Right kidney (tissue), 9 donors: ENCODE results near the gene ITGB8.
"Not testable (repeated sequence)": the region's sequence is repeated elsewhere in the genome, so short reads cannot be mapped to it uniquely, and the experiment has no call there.

Source experiments
- DNase-seq: peaks from one replicate; pipeline ENCODE4 v3.0.0-alpha.2; 2016
- long read RNA-seq, 8 donors: transcript quantifications; one replicate each; lab custom pipeline, GENCODE V29; 2026

Gene ITGB8
- long read RNA-seq, donor 1 = 0 reads
- long read RNA-seq, donor 2 = 0 reads
- long read RNA-seq, donor 3, full-length matches to known transcripts = 2 of 13 reads
- long read RNA-seq, donor 3, partial matches to known transcripts = 6 of 13 reads
- long read RNA-seq, donor 3, other reads (novel, unspliced or antisense) = 5 of 13 reads
- long read RNA-seq, donor 4, full-length matches to known transcripts = 5 of 5 reads
- long read RNA-seq, donor 4, partial matches to known transcripts = 0 of 5 reads
- long read RNA-seq, donor 4, other reads (novel, unspliced or antisense) = 0 of 5 reads
- long read RNA-seq, donor 5, full-length matches to known transcripts = 1 of 1 reads
- long read RNA-seq, donor 5, partial matches to known transcripts = 0 of 1 reads
- long read RNA-seq, donor 5, other reads (novel, unspliced or antisense) = 0 of 1 reads
- long read RNA-seq, donor 6, full-length matches to known transcripts = 1 of 1 reads
- long read RNA-seq, donor 6, partial matches to known transcripts = 0 of 1 reads
- long read RNA-seq, donor 6, other reads (novel, unspliced or antisense) = 0 of 1 reads
- long read RNA-seq, donor 7, full-length matches to known transcripts = 3 of 3 reads
- long read RNA-seq, donor 7, partial matches to known transcripts = 0 of 3 reads
- long read RNA-seq, donor 7, other reads (novel, unspliced or antisense) = 0 of 3 reads
- long read RNA-seq, donor 8 = 0 reads

DNA sequence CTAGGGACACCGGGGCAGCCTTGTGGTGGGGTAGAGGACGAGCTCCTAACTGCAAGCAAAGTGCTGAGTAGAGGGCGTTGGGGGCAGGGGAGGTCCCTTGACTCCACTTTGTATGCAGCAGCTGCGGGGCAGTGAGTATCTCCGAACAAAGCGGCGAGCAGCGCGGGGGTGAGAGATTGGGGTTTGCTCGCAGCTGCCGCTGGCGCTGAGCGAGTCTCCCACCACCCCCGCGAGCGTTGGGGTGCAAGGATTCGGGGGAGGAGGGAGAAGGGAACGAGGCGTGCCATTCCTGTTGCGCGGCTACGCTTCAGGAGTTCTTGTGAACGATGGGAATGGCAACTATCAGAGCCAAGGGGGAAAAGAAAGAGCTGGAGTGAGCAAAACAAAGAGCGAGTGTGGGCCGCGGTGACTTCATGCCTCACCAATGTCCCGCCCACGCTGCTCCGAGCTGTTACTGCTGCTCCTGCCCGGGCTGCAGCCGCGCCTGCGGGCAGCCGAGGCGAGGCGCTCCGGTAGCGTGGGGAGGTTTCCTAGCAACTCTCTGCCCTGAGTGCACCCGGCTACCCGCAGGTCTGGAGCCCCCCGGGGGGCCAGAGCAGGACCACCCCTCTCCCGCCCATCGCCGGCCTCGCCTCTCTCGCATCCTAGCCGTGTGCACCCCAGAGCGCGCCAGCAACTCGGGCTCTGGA is at the start of gene ITGB8:
Gene ITGB8, plus strand, starts transcription at position 662 of the 689 bp plus-strand sequence. CDS start 907 bp downstream, outside the sequence.
- peak; percentile 95 for DNase-seq

DNA sequence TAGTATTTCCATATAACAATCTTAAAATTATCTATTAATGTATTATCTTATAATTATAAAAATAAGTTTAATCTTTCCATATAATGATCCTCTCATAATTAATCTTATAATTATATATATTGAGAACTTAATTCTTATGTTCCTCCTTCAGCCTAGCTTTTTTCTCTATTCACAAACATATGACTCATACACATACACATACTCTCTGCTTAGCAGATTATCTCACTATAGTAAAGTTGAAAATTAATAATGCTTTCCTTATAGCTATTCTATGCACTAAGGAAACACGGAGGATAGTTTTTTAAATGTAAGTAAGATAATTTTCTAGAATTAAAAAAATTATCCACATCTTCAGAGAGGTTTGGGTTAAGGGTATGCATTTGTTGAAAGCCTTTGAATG is 47.7 kb upstream of the ITGB8 start:
- no peak for DNase-seq

GRCh38 chr7:20283385-20283784 is 47.3 kb upstream of the ITGB8 start:
- DNase-seq = no peak

DNA sequence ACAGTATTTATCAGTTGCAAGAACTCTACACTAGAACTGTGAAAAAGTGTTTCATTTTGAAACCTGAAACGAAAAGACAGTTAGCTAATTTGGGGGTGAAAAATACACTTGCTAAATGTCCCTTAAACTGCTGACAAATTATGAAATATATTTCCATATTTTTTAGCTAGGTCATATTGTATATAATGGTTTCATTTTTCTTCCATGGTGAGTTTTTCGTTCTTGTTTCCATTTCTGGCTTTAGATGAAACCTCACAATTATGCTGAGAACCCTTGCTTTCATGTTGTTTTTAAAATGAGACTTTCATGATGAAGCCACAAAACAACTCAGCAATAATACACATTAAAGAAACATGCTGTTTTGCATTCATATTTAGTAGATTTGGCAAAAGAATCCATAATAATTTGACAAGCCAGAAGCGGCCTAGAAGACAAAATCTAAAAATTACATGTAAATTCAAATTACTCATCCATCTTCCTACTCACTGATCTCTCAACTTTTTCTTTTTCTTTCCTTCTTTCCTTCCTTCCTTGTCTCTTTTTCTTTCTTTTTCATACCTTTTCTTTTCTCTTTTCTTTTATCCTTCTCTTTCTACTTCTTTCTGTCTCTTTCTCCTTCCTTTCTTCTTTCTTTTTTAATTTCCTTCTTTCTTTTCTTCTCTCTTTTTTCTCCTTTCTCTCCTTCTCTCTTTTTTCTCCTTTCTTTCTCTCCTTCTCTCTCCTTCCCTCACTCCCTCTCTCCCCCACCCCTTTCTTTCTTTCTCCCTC is 46.5 kb upstream of the ITGB8 start:
- DNase-seq = no peak

DNA sequence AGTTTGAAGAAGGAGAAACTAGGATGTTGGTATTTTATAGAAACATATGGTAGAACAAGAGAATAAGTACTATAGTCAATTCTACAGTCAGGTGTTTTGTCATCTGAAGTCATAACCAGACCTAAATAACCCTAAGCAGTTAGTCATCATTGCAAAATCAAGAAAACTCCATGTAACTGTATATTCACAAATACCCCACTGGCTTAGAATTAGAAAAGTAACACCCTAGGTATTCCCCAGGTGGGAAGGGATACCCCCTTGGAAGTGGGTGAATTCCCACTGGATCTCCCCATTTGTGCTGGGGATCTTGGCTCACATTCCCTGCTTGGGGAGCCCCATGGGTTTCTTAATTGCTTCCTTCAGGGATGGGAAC is 45.9 kb upstream of the ITGB8 start:
- DNase-seq = no peak

GRCh38 chr7:20287317-20287716 is 43.4 kb upstream of the ITGB8 start:
- DNase-seq = no peak

GRCh38 chr7:20288036-20288435 is 42.7 kb upstream of the ITGB8 start:
- DNase-seq = no peak

DNA sequence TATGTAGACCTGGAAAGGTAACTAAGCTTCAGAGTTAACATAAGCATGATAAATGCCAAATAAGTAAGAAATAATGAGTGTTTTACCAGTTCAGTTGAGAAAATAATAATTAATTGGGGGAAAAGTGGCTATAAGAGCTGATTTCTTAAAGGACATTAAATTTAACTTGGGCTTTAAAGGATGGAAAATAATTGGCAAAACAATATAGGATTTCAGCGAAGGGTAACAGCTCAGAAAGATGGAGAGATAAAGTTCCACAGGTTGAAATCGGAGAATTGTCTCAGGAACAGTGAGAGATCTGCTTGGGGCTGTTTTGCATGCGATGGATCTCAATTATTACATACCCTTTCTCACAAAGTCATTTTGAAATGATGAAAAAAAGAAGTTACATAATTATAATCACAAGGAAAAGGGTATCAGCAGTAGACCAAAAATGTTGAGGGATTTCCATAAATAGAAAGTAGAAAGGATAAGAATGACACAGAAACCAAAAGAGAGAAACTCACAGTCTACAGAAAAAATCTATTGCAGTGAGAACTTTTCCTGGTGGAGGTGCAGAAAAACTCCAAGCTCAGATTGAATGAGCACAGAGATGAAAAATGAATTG is 40.1 kb upstream of the ITGB8 start:
- DNase-seq = no peak

- no peak for DNase-seq
Measured at GRCh38 chr7:20293336-20293735, 37.4 kb upstream of the ITGB8 start.

DNA sequence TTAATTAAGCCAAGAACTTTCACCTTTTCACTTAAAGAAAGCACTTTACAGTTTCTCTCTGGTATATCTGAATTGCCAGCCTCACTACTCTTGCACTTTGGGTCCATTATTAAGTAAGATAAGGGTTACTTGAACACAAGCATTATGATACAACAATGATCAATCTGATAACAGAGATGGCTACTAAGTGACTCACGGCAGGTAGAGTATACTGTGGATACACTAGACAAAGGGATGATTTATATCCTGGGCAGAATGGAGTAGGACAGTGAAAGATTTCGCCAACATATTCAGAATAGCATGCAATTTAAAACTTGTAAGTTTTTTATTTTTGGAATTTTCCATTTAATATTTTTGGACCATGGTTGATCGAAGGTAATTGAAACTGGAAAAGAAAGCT is 34.3 kb upstream of the ITGB8 start:
- DNase-seq = no peak

- no peak for DNase-seq
Measured at GRCh38 chr7:20296901-20297300, 33.8 kb upstream of the ITGB8 start.

GRCh38 chr7:20298486-20298901 is 32.2 kb upstream of the ITGB8 start:
- DNase-seq = no peak

- no peak for DNase-seq
Measured at GRCh38 chr7:20299145-20299544, 31.6 kb upstream of the ITGB8 start.

GRCh38 chr7:20299647-20300312 is 30.9 kb upstream of the ITGB8 start:
- DNase-seq = no peak

DNA sequence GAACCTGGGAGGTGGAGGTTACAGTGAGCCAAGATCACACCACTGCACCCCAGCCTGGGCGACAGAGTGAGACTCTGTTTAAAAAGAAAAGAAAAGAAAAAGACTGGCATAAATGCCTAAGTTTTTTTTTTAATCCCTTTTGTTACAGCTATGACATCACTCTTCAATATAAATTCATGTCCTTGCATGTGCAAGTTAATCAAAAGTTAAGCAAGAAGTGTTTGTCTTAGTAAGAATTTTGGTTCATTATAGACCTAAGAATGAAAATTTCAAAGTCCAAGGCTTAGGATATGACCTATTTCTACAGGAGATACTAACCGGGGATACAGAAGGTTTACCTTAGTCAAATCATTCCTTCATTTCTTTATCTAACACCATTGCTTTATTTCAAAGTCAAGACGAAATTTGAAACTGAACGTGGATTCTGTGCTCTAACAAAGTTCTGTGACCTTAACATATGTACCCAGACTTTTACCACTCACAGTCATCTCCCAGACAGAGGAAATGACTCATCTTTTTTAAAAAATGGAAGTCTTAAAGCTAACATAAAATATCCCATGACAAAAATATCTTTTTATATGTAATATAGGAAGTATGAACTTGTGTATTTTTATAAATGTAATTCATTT is 29.3 kb upstream of the ITGB8 start:
- no peak for DNase-seq

GRCh38 chr7:20302300-20302699 is 28.4 kb upstream of the ITGB8 start:
- DNase-seq = not testable (repeated sequence)

DNA sequence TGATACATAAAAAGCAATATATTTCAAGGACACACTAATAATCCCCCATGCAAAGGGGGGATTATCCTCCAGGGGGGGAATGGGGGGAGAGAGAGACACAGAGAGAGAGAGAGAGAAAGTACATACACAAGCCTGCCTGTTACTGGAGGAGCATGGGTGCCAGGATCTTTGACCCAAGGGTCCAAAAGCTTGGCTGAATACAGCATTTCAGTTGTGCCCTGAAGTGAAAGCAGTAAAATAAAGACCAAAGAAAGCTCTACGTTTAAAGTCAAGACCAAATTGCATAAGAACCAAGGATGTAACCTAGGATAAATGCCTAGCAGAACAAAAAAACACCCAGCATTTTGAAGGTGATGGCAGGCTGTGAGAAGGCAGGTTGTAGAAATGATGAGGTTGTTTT is 27.8 kb upstream of the ITGB8 start:
- DNase-seq = no peak

DNA sequence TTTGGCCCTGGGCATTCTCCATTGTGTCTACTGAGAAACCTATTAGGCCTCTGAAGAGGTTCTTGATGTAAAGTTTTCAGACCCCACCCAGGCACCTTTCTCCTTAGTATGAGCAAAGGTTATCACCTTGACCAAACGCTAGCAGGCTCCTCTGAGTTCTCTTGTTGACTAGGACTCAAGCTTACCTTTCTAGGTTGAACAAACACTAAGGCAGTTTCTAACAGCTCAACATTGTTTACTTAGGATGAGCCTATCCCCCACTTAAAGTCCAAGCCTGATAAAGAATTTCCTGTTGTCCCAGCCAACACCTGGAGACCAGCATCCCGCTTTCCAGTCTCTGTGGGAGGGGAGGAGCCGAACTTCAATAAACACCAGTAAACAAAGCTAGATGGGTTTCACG is 26.3 kb upstream of the ITGB8 start:
- DNase-seq = no peak

- DNase-seq = no peak
Measured at GRCh38 chr7:20305726-20306125, 25.0 kb upstream of the ITGB8 start.

GRCh38 chr7:20306180-20306946 is 24.3 kb upstream of the ITGB8 start:
- DNase-seq = no peak
